ENCODE data around the gene ZCCHC7. TPM values are rescaled to one million over a fixed set of nuclear protein-coding genes. Genes with fewer than 3 reads are reported as not detected.
"Not testable (repeated sequence)": the region's sequence is repeated elsewhere in the genome, so short reads cannot be mapped to it uniquely, and the experiment has no call there.

The ZCCHC7 gene
- total and polyA plus RNA-seq, 5 donors, result 4.6 to 17.1 (median 13.8) TPM

- intact Hi-C loops (cut with DNase I), result no loop called here
- Histone ChIP-seq H3K27ac (ENCODE audit: low read length) (no peak overlapping the region), H3K27me3 (ENCODE audit: control insufficient read depth, insufficient read depth) (no peaks in the 10 kb centered on the region), H3K4me1 (ENCODE audit: control insufficient read depth, insufficient read depth, low read length) (no peaks in the 10 kb centered on the region), H3K9me3 (ENCODE audit: control insufficient read depth, low read length) (no peaks in the 10 kb centered on the region), H3K4me3 (ENCODE audit: low read length) (no peak overlapping the region)
- ATAC-seq, result no peak
- 86% methylated on average over 4 of the region's 4 CpGs for WGBS
- no peak for DNase-seq
Observed at GRCh38 chr9:37096628-37097027, 23.7 kb upstream of the ZCCHC7 start.

GRCh38 chr9:37097294-37097693 is 23.1 kb upstream of the ZCCHC7 start:
- intact Hi-C loops (cut with DNase I), result no loop called here
- H3K9me3 ChIP-seq (ENCODE audit: control insufficient read depth, low read length), result no peaks in the 10 kb centered on the region
- no peak overlapping the region for H3K27ac ChIP-seq (ENCODE audit: low read length)
- no peak overlapping the region for H3K4me3 ChIP-seq (ENCODE audit: low read length)
- DNase-seq (no peak), ATAC-seq (no peak)
- WGBS, result 96% methylated on average over 1 of the region's 1 CpG
- H3K27me3 ChIP-seq (ENCODE audit: control insufficient read depth, insufficient read depth), result no peaks in the 10 kb centered on the region
- no peaks in the 10 kb centered on the region for H3K4me1 ChIP-seq (ENCODE audit: control insufficient read depth, insufficient read depth, low read length)

GRCh38 chr9:37100327-37100726 is 20.0 kb upstream of the ZCCHC7 start:
- Histone ChIP-seq H3K27me3 (ENCODE audit: control insufficient read depth, insufficient read depth) (no peaks in the 10 kb centered on the region), H3K4me3 (ENCODE audit: low read length) (no peak overlapping the region), H3K9me3 (ENCODE audit: control insufficient read depth, low read length) (no peaks in the 10 kb centered on the region), H3K4me1 (ENCODE audit: control insufficient read depth, insufficient read depth, low read length) (no peaks in the 10 kb centered on the region), H3K27ac (ENCODE audit: low read length) (no peak overlapping the region)
- no peak for DNase-seq
- WGBS, result 65% methylated on average over 2 of the region's 2 CpGs
- intact Hi-C loops (cut with DNase I), result no loop called here
- no peak for ATAC-seq

DNA sequence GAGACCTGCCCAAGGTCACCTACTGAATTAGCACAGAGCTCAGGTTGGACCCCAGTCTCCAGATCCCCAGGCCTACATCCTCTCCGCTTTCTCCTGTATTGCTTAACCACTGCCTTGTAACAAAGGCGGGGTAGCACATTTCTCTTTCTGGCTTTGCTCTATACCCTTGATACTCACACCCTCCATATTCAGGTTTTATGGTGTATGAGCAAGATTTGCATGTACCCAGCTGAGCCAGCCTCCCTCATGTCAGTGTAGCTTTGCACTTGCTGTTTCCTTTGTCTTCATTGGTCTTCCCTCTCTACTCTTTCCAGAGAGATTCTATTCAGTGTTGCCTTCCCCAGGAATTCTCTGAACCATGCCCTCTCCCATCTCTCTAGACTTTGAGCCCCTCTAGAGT is 19.6 kb upstream of the ZCCHC7 start:
- DNase-seq (no peak), ATAC-seq (no peak)
- H3K27me3 ChIP-seq (ENCODE audit: control insufficient read depth, insufficient read depth), result no peaks in the 10 kb centered on the region
- H3K27ac ChIP-seq (ENCODE audit: low read length), result no peak overlapping the region
- no peak overlapping the region for H3K4me3 ChIP-seq (ENCODE audit: low read length)
- H3K4me1 ChIP-seq (ENCODE audit: control insufficient read depth, insufficient read depth, low read length), result no peaks in the 10 kb centered on the region
- no peaks in the 10 kb centered on the region for H3K9me3 ChIP-seq (ENCODE audit: control insufficient read depth, low read length)
- 92% methylated on average over 2 of the region's 2 CpGs for whole genome bisulfite sequencing
- intact Hi-C loops (cut with DNase I), result no loop called here

DNA sequence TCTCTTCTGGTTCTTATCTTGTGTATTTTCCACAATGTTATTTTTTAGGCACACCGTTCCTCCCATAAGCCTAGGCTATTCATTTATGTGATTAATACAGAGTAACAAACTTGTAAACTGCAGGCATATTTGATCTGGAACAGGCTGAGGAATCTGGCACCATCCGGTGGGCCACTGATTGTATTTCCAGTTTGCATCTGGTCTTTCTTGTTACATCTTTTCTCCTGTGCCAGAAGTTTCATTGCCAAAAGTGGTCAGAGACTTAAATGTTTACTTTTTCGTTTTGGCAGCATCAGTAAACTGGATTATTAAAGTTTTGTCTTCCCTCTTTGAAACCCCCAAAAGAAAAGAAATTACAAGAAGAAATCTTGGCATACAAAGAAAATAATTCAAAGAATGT is 17.9 kb upstream of the ZCCHC7 start:
- no peak for DNase-seq
- H3K27ac ChIP-seq (ENCODE audit: low read length), result no peak overlapping the region

GRCh38 chr9:37104183-37104889 is 16.0 kb upstream of the ZCCHC7 start:
- Histone ChIP-seq H3K4me1 (ENCODE audit: control insufficient read depth, insufficient read depth, low read length) (no peaks in the 10 kb centered on the region), H3K27ac (ENCODE audit: low read length) (no peak overlapping the region), H3K27me3 (ENCODE audit: control insufficient read depth, insufficient read depth) (no peaks in the 10 kb centered on the region), H3K9me3 (ENCODE audit: control insufficient read depth, low read length) (no peaks in the 10 kb centered on the region), H3K4me3 (ENCODE audit: low read length) (no peak overlapping the region)
- ATAC-seq (no peak), DNase-seq (no peak)
- intact Hi-C loops (cut with DNase I), result no loop called here

More for the DNA sequence above, 17.9 kb upstream of the ZCCHC7 start:
- no peak for ATAC-seq
- 44% methylated on average over 3 of the region's 3 CpGs for WGBS
- Histone ChIP-seq H3K27me3 (ENCODE audit: control insufficient read depth, insufficient read depth) (no peaks in the 10 kb centered on the region), H3K4me3 (ENCODE audit: low read length) (no peak overlapping the region), H3K4me1 (ENCODE audit: control insufficient read depth, insufficient read depth, low read length) (no peaks in the 10 kb centered on the region), H3K9me3 (ENCODE audit: control insufficient read depth, low read length) (no peaks in the 10 kb centered on the region)
- intact Hi-C loops (cut with DNase I), result no loop called here

GRCh38 chr9:37105234-37105633 is 15.1 kb upstream of the ZCCHC7 start:
- Histone ChIP-seq H3K4me3 (ENCODE audit: low read length) (no peak overlapping the region), H3K9me3 (ENCODE audit: control insufficient read depth, low read length) (no peaks in the 10 kb centered on the region), H3K27ac (ENCODE audit: low read length) (no peak overlapping the region), H3K4me1 (ENCODE audit: control insufficient read depth, insufficient read depth, low read length) (no peaks in the 10 kb centered on the region), H3K27me3 (ENCODE audit: control insufficient read depth, insufficient read depth) (no peaks in the 10 kb centered on the region)
- DNase-seq (no peak), ATAC-seq (no peak)
- intact Hi-C loops (cut with DNase I), result no loop called here
- 63% methylated on average over 4 of the region's 4 CpGs for WGBS

DNA sequence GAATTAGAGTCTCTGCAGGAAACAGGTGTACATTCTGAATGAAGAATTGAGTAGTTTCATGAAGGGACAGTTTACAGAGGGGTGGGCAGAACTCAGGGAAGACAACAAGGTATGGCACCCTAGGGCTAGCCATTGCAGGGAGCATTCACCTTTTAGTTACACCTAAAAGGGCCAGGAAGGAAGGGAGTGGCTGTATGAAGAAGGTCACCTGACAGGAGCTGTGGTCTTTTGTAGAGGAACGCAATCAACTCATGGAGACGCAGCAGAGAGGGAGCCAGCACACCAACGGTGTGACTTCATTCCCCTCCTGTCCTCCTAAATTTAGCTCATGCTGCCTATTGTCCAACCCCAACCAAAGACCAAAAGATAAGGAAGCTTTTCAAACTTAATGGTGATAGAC is 12.7 kb upstream of the ZCCHC7 start:
- H3K4me3 ChIP-seq (ENCODE audit: low read length), result no peak overlapping the region
- no peaks in the 10 kb centered on the region for H3K27me3 ChIP-seq (ENCODE audit: control insufficient read depth, insufficient read depth)
- WGBS, result 67% methylated on average over 3 of the region's 3 CpGs
- H3K4me1 ChIP-seq (ENCODE audit: control insufficient read depth, insufficient read depth, low read length), result no peaks in the 10 kb centered on the region
- H3K27ac ChIP-seq (ENCODE audit: low read length), result no peak overlapping the region
- DNase-seq (no peak), ATAC-seq (no peak)
- intact Hi-C loops (cut with DNase I), result no loop called here
- H3K9me3 ChIP-seq (ENCODE audit: control insufficient read depth, low read length), result no peaks in the 10 kb centered on the region

DNA sequence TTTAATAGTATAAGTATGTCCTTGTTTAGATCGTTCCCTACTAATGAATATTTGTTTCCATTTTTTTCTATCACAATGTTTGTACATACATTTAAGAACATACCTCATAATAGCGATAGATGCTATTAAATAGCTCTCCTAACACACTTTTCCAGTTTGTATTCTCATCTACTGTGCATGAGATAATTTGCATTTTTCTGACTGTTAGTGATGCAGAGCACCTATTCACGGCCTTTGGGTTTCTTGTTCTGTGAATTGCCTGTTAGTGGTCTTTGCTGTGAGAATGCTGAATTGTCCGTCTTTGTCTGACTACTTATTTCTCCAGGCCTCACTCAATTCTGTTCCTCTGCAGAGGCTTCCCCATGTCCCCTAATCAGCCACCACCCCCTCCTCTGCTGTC is 5.9 kb upstream of the ZCCHC7 start:
- H3K4me1 ChIP-seq (ENCODE audit: control insufficient read depth, insufficient read depth, low read length); intact Hi-C loops (cut with DNase I); H3K9me3 ChIP-seq (ENCODE audit: control insufficient read depth, low read length); DNase-seq; H3K4me3 ChIP-seq (ENCODE audit: low read length); ATAC-seq; H3K27ac ChIP-seq (ENCODE audit: low read length); H3K27me3 ChIP-seq (ENCODE audit: control insufficient read depth, insufficient read depth): not testable (repeated sequence)
- WGBS, result 93% methylated on average over 4 of the region's 4 CpGs

- Histone ChIP-seq H3K4me3 (ENCODE audit: low read length) (no peak overlapping the region), H3K27me3 (ENCODE audit: control insufficient read depth, insufficient read depth) (no peaks in the 10 kb centered on the region), H3K4me1 (ENCODE audit: control insufficient read depth, insufficient read depth, low read length) (no peaks in the 10 kb centered on the region), H3K27ac (ENCODE audit: low read length) (no peak overlapping the region), H3K9me3 (ENCODE audit: control insufficient read depth, low read length) (no peaks in the 10 kb centered on the region)
- DNase-seq, result no peak
- 89% methylated on average over 3 of the region's 3 CpGs for WGBS
- no peak for ATAC-seq
- intact Hi-C loops (cut with DNase I), result no loop called here
Observed at GRCh38 chr9:37117956-37118355, 2.4 kb upstream of the ZCCHC7 start.

GRCh38 chr9:37119360-37119759 is 1.0 kb upstream of the ZCCHC7 start:
- no peak overlapping the region for H3K27ac ChIP-seq (ENCODE audit: low read length)
- no peak for DNase-seq
- H3K4me3 ChIP-seq (ENCODE audit: low read length), result peak overlapping the region; percentile 49
- no peaks in the 10 kb centered on the region for H3K27me3 ChIP-seq (ENCODE audit: control insufficient read depth, insufficient read depth)
- 98% methylated on average over 9 of the region's 9 CpGs for WGBS
- H3K4me1 ChIP-seq (ENCODE audit: control insufficient read depth, insufficient read depth, low read length), result no peaks in the 10 kb centered on the region
- intact Hi-C loops (cut with DNase I), result no loop called here
- no peak for ATAC-seq
- no peaks in the 10 kb centered on the region for H3K9me3 ChIP-seq (ENCODE audit: control insufficient read depth, low read length)

GRCh38 chr9:37120843-37121335 is 515 bp downstream of the ZCCHC7 start:
- H3K27me3 ChIP-seq (ENCODE audit: control insufficient read depth, insufficient read depth); H3K9me3 ChIP-seq (ENCODE audit: control insufficient read depth, low read length); intact Hi-C loops (cut with DNase I); H3K4me1 ChIP-seq (ENCODE audit: control insufficient read depth, insufficient read depth, low read length): not testable (repeated sequence)
- DNase-seq, result peak in 1 of 3 donors; percentile 76
- H3K4me3 ChIP-seq (ENCODE audit: low read length), result peak overlapping the region; percentile 49
- H3K27ac ChIP-seq (ENCODE audit: low read length), result peak overlapping the region; percentile 53
- under 1% methylated on average over 23 of the region's 23 CpGs for WGBS
- peak; percentile 36 to 59 for ATAC-seq

Data from right cardiac atrium (tissue), 5 donors.